Inflammatory macrophage (primary cell): ENCODE data around the gene SLC28A1.
"Not testable (repeated sequence)": the region's sequence is repeated elsewhere in the genome, so short reads cannot be mapped to it uniquely, and the experiment has no call there.

Source experiments
- DNase-seq, 2 donors: peaks; one replicate each; pipeline ENCODE4 v3.0.0-alpha.2; 2020 to 2022

SLC28A1 gene

DNA sequence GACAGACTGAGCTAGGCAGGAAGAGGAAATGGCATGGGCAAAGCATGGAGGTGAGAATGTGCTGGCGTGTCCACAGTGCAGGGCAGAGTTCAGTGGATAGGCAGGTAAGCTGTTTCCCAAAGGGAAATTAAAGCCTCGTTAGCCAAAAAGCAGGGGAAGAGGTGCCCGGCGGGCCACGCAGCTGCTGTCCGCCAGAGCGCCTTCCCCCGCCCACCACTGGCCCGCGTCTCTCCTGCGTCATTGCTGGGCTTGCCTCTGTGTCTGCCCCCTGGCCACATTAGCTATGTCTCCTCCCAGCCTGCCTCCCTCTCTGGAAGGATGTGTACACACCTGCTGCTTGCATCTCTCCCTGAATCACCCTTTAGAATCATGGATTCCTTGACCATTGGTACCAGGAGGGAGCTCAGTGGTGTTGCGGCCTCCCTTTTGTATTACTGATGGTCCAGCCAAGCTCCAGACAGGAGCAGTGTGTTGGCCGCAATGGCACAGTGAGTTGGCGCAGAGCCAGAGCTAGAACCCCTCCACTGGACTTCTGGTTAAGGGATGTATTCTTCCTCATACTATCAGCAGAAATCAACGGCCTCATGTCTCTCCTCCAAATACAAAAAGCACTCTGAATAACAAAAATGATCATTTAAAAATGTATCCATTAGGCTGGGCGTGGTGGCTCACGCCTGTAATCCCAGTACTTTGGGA lies 26.6 kb downstream of the SLC28A1 start:
- DNase-seq = no peak

- DNase-seq = peak in 1 of 2 donors; percentile 17
Measured at GRCh38 chr15:84911879-84912660, 27.6 kb downstream of the SLC28A1 start.

DNA sequence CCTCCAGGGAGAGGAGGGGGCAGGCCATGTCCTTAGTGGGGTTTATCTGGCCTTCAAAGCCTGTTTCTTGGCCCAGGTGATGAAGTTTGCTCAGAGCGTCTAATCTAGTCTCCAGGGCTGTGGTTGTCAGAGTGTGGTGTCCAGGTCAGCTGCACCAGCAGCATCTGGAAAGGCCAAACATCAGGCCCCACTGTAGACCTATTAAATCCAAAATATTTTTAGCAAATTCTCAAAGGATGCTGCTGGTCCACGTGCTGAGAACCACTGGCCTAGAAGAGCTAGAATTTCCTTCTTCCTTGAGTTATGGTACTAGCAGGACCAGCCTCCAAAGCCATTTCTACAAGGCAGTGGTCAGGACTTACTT lies 28.9 kb downstream of the SLC28A1 start:
- no peak for DNase-seq

DNA sequence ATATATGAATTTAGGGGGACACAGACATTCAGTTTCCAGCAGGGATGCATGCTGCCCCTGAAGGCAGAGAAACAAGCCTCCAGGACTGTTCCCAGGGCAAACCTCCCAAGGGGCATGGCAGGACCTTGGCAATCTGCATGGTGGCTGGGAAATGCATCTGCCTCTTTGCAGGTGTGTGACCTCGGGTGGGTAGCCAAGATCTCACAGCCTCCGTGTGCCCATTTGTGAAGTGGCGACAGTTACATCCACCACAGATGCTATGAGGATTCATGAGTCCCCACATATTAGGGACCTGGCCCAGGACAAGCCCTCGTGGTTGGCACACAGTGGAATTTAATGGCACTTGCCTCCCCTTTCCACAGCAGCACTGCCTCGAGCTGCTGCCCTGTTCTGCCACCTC lies 29.9 kb downstream of the SLC28A1 start:
- DNase-seq = no peak

DNA sequence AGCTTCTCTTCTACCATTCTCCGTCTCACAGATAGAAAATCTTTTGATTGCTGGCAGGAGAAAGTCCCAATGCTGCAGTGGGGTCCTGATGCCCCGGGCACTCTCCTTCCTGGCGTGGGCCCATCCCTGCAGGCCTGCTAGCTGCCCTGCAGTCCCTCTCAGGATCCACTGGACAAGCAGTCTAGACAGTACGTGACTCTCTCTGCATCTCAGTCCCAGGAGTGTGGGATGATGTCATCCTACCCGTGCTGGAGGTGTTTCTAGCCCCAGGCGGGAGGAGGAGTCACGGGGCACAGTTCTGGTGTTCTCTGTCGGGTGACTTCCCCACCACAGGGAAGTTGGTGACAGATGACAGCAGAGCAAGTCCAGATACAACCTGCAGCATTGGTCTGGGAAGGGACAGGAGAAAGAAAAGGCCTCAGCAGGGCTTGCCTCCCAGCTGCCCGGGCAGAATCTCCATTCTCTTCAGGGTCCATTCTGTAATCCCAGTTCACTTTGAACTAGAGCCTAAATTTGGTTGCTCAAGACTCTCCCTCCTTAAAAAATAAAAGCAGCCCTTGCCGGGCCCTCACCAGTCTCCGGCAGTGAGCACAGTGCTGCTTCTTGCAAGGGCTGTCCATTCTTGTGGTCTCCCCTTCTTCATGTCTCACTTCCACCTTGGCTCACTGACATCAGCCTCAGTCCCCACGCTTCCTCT lies 30.6 kb downstream of the SLC28A1 start:
- peak; percentile 57 to 67 for DNase-seq

- DNase-seq = no peak
Measured at GRCh38 chr15:84915606-84915958, 31.1 kb downstream of the SLC28A1 start.

GRCh38 chr15:84917452-84917851 lies 33.0 kb downstream of the SLC28A1 start:
- DNase-seq = no peak

DNA sequence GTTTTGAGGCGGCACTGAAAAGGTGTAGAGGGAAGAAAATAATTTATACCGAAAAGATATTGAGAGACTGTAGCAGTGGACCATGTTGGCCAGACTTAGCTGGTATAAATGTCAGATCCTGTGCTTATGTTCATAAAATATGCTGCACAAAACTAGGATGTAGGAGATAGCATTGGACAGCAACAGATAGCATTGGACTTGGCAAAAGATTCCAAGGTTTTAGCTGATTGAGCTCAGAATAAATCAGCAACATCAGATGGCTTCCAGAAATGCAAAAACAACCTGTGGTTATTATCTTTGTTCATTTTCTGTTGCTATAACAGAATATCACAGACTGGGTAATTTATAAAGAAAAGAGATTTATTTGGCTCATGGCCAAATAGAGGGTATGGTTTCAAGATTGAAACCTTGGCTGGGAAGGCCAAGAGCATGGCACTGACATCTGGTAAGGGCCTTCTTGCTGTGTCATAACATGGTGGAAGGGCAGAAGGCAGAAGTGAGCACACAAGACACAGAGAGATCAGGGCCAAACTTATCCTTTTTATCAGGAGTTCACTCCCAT lies 34.7 kb downstream of the SLC28A1 start:
- DNase-seq = no peak

DNA sequence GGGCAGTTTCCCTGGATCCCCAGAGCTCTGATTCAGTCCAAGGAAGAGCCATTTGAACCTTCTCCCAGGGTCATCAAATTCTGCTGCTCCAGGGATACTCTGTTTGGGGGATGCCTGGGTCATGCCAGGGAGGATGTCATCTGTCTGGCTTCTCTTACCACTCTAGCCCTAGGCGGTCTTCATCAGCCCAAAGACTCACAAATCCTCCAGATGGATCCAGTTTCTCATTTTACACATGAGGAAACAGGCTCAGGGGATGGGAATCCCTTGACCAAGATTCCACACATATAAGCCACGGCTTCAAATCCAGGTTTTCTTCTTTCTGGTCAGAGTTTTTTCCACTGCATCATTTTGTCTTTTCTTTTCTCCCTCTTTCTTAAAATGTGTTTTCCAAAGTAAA lies 36.7 kb downstream of the SLC28A1 start:
- DNase-seq = no peak

DNA sequence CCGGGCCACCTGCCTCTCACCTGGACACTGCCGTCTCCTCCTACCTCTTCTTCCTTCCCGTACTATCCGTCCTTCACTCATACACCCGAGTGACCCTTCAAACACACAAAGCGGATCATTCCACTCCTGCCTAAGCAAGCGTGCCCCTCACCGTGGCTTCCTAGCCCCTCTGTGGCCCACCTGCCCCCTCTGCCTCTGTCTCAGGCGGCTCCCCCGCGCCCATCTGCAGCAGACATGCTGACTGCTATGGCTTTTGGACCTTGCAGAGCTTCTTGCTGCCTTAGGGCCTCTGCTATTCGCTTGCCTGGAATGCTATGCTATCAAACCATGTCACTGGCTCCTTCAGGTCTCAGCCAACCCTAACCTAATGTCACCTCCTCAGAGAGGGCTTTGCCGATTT lies 38.1 kb downstream of the SLC28A1 start:
- no peak for DNase-seq

DNA sequence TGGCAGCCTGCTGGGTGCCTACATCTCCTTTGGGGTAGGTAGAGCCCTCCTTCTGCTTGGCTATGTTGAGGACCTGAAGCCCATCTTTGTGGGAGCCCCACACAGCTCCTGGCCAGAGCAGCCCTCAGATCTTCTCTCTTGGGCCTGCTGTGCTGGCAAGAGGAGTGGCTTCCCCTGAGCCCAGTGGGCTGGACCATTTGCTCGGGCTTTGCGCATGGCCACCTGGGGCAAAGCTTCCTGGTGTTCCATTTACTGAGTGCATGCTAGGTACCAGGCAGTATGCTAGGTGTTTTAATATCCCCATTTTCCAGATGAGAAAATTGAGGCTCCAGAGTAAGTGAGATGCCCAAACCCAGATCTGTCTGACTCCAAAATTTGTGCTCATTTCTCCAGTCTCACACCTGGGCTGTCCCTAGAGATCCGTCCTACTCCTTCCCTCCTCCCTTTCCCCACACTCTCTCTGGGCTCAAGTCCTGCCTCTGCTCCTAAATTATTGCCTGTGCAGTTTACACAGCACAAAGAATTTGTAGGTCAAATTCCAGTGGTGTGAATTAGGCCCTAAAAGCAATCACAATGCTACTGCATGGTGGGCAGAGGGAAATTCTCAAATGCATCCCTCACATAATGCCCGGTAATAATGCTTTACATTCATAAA lies 39.7 kb downstream of the SLC28A1 start:
- DNase-seq = no peak

DNA sequence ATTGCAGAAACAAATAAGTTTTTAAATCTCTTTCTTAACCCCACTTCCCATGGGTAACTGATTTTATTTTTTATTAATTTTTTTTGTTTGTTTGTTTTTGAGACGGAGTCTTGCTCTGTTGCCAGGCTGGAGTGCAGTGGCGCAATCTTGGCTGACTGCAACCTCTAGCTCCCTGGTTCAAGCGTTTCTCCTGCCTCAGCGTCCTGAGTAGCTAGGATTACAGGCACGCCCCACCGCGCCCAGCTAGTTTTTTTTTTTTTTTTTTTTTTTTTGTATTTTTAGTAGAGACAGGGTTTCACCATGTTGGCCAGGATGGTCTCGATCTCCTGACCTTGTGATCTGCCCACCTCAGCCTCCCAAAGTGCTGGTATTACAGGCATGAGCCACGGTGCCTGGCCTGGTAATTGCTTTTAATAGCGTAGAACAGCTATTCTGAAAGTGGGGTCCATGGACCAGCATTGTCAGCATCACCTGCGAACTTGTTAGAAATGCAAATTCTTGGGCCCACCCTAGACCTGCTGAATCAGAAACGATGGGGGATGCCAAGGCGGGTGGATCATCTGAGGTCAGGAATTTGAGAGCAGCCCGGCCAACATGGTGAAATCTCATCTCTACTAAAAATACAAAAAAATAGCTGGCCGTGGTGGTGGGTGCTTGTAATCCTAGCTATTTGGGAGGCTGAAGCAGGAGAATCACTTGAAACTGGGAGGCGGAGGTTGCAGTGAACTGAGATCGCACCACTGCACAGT lies 40.5 kb downstream of the SLC28A1 start:
- not testable (repeated sequence) for DNase-seq

DNA sequence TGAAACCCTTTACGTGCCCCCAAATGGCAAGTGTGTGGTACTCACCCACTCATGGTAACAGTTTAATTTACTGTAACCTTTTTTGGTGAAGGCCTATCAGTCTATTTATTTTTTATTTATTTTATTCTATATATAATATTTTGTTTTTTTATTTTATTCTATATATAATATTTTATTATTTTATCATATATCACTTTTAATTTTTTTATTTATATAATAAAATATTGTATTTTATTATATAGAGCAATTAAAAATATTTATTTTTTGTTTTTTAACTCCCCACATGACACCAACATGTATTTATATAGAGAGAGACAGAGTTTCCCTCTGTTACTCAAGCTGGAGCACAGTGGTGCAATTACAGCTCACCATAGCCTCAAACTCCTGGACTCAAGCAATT lies 41.4 kb downstream of the SLC28A1 start:
- DNase-seq = no peak

GRCh38 chr15:84926491-84927230 lies 42.2 kb downstream of the SLC28A1 start:
- DNase-seq = no peak

DNA sequence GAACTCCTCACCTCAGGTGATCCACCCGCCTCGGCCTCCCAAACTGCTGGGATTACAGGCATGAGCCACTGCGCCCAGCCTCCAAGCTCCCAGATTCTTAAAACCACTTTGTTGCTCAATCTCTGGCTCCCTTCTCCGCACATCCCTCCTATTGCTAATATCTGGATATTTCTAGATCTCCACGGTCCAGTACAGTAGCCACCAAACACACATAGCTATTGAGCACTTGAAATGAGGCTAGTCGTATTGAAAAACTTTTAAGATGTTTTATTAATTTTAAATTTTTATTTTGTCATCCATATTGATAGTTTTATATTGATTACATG lies 44.3 kb downstream of the SLC28A1 start:
- DNase-seq = no peak

GRCh38 chr15:84929795-84930603 lies 45.5 kb downstream of the SLC28A1 start:
- no peak for DNase-seq

- DNase-seq = no peak
Measured at GRCh38 chr15:84934942-84935729, 50.7 kb downstream of the SLC28A1 start.

GRCh38 chr15:84937144-84937543 lies 52.7 kb downstream of the SLC28A1 start:
- DNase-seq = peak; percentile 85 to 92

- DNase-seq = no peak
Measured at GRCh38 chr15:84938726-84939125, 54.3 kb downstream of the SLC28A1 start.

GRCh38 chr15:84940399-84940798 lies 55.9 kb downstream of the SLC28A1 start:
- no peak for DNase-seq
